GM19395 (cell line): ENCODE results near the gene FUBP1.
"Not testable (repeated sequence)": the region's sequence is repeated elsewhere in the genome, so short reads cannot be mapped to it uniquely, and the experiment has no call there.

Experiments
- ATAC-seq: cut with Tn5 transposase; IDR thresholded peaks from one replicate; pipeline ENCODE4 v1.9.1; 2021; ENCODE audit warnings: mild to moderate bottlenecking, moderate library complexity; ENCODE audit not compliant: unreplicated experiment

FUBP1 gene

GRCh38 chr1:77990629-77991204 lies 11.8 kb upstream of the FUBP1 start:
- no peak for ATAC-seq

DNA sequence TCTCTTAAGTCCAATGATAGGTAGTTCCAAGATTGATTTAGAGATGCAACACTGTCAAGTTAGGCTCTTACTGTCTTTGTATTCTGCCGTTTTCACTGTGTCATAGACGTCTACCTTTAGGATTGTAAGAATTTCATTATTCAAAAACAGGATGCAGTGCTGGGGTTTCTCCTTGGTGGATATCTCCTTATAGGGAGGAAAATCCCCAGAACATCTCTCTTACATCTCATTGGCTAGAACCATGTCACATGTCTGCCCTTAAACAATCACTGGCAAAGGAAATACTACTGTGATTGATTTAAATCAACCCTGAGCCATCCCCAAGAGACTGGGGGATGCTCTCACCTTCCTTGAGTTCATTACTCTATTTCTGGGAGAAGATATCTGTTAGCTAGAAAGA lies 10.9 kb upstream of the FUBP1 start:
- no peak for ATAC-seq

GRCh38 chr1:77987919-77988318 lies 9.0 kb upstream of the FUBP1 start:
- ATAC-seq = no peak

DNA sequence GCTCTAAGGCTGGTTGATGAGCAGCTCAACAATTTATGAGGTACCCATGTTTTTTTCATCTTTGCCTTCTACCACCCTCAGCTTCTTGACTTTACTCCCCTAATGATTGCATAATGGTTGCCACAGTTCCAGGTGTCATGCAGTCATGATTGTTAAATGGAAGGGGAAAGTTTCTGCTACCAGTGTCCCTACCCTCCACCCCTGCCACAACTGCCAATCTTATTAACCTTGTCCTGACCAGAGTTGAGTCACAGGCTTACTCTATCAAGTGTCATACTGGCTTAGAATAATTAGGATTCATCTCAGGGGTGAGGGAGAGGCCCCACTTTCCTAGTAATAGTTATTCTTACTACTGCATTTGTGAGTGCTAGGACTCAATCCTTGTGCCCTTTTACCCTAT lies 7.9 kb upstream of the FUBP1 start:
- no peak for ATAC-seq

DNA sequence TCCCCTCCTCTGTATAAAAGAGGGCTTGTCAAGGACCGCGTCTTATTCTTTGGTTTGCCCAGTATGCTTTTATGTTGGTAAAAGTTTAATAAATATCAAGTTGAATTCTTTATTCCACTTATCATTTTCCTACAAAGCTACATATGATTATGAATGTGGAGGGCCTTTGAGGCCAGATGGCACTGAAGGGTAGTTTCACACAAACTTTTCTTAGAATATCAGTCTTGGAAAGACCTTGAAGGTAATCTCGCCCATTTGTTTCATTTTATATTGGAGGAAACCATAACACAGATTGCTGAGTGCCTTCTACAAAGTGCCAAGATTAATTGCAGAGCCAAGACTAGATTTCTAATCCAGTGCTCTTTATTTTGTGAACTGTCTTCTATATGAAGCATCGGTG lies 5.8 kb upstream of the FUBP1 start:
- no peak for ATAC-seq

DNA sequence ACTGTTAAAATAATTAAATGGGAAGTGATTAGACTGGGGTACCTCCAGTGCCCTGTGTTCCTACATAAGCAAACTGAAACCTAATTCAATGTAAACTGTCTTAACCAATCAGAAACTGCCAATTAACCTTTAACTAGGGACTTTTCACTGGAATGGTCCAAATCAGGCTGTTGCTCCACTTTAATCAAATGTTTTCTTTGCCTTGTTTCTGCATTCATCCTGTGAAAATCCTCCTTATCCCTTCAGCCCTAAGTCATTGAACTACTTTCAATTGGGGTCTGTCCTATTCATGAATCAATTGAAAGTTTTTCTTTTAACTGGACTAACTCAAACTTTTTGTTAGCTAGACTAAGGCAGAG lies 5.1 kb upstream of the FUBP1 start:
- ATAC-seq = no peak

GRCh38 chr1:77983352-77983996 lies 4.6 kb upstream of the FUBP1 start:
- not testable (repeated sequence) for ATAC-seq

GRCh38 chr1:77978293-77978968 lies 441 bp downstream of the FUBP1 start:
- ATAC-seq = peak; percentile 77

GRCh38 chr1:77977989-77978292 lies 931 bp downstream of the FUBP1 start:
- peak; percentile 0 for ATAC-seq

DNA sequence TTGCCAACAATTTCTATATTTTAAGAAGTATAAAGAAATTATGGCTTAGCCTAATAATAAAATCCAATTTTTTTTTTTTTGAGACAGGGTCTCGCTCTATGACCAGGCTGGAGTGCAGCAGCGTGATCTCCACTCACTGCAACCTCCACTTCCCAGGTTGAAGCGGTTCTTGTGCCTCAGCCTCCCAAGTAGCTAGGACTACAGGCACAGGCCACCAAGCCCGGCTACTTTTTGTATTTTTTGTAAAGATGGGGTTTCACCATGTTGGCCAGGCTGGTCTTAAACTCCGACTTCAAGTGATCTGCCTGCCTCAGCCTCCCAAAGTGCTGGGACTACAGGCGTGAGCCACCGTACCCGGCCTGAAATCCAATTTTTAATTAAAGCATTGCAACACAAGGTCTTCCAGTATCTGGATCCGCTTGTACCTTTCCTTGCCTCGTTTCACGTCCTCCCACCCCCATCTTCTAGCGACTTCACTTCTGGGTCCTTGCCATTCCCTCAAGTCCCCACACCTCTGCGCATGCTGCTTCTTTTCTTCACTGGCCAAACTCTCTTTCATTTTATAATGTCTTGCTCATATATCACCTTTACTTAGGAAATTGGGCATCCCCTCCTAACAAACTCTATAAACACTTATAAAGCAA lies 2.3 kb downstream of the FUBP1 start:
- ATAC-seq = no peak

GRCh38 chr1:77975907-77976306 lies 3.0 kb downstream of the FUBP1 start:
- no peak for ATAC-seq

DNA sequence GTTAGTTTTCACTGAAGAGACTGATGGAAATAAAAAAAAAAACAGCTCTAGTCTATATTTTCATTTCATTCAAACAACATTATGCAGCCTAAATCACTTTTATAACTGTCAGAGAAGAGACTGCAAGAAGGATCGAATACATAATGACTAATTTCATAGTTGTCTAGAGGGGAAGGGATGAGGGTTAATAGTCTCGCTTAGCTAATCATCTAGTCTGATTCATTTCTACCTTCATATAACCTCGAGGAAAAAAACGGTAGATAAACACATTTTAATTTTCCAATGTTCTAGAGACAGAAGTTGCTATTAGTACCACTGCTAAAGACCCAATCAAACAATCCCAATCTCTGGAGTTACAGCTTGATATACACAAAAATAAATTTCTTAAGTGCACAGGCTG lies 3.5 kb downstream of the FUBP1 start:
- no peak for ATAC-seq

DNA sequence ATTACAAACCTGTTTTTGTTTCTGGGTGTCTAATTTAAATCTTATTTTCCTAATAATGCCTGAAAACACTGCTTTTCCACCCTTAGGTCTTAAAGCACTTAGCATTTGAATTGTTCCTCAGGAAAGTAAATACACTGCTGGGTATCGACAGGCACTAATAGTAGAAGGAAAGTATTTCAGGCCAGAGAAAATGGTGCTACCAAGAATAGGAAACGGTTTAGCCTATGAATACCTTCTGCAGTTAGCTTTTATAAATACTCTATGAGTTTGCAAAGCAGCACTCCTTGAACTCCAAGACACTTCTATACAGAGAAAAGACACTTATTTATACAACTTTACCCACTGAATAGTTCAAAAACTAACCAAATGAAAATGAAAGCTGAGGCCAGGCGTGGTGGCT lies 6.8 kb downstream of the FUBP1 start:
- no peak for ATAC-seq

DNA sequence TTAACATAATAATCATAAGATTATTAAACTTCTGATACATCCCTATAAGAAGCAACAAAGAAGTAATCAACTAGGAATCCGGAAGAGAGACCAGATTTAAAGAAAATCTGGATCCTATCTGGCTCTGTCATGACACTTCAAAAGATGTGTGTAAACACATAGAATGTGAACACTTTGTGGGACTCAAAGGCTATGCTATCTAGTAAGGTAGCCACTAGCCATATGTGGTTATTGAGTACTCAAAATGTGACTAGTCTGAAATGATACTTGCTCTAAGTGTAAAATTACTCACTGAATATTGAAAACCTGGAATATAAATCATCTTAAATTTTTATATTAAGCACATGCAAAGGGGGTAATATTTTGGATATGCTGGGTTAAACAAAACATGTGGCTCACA lies 8.7 kb downstream of the FUBP1 start:
- no peak for ATAC-seq

DNA sequence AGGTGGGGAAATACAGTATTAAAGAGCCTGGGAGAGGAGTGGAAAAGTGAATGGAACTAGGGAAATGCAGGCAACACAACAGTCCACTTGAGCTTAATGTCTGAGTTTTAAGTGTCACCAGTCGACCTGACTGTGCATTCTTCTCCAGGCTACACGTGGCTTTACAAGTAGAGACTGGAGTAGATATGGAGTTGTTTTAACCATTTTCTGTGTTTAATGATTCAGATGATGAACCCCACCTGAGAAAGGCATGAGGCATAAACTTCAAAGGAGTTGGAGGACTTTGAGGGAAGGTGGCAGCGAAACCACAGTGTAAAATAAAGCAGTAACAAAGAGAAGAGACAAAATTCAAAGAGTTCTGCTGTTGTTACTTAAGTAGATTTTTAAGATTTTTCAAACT lies 12.6 kb downstream of the FUBP1 start:
- ATAC-seq = no peak

DNA sequence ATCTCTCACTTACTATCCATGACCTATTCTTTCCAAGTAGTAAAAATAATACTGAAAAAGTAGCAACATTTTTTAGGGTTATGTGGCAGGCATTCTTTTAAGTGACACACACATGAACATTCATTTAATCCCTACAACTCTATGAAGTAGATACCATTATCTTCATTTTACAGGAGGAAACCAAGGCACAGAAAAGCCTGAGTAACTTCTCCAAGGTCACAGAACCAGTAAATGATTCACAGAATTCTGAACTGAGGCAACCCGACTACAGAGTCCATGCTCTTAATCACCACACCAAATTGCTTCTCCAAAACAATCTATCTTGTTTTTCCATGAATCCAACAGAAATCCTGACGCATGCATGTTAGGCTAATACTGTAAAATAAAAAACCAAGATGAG lies 17.5 kb downstream of the FUBP1 start:
- ATAC-seq = no peak

DNA sequence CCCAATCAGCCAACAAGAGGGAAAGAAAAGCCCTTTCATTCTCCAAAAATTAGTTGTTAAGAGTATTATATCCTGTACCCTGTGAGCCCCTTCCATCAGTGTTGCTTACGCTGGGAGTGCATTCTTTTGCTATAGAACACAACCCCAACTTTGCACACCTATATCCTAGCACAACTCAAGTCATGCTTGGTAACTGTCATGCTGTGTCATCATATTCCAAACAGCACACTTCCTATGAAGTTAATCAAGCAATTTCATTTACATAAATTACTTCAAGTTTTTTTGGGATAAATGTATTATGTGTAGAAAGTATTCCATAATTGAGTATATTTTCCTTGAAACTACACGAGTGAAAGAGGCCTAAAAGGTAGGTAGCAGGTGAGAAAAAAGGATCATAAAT lies 20.0 kb downstream of the FUBP1 start:
- ATAC-seq = no peak

GRCh38 chr1:77958391-77958790 lies 20.5 kb downstream of the FUBP1 start:
- ATAC-seq = no peak

DNA sequence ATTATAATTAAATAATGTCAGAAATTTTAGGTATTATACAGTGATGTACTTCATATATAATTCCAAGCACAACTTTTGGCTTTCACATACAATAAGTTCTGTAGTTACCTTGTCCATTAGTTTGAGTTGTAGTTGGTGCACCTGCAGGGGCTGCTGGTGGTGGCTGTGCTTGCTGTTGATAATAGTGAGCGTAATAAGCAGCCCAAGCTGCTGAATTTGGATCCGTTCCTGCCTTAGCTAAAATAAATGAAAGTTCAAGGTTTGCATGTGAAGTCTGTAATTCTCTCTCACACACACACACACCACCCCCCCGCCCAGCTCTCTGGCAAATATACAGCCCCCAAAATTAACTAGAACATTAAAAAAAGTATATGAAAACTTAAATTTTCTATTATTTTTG lies 22.4 kb downstream of the FUBP1 start:
- ATAC-seq = no peak

DNA sequence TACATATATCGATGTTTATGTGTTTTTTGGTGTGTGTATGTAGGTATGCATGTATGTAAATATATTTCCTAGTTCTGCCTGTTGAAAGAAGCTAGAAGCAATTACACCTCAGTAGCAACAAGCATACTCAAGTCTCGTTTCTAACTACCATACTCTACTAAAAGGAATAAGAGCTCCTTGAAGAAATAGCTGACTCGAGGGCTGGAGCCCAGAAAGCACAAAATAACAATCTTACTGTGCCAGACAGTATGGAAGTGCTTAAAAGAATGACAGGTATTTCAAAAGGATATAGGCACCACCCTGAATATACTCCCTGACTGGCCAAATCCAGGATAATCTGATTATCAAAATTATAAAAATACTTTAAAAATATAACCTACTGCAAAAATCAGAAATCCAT lies 23.2 kb downstream of the FUBP1 start:
- ATAC-seq = no peak

GRCh38 chr1:77954521-77954920 lies 24.4 kb downstream of the FUBP1 start:
- ATAC-seq = no peak

- ATAC-seq = no peak
Observed at GRCh38 chr1:77953907-77954306, 25.0 kb downstream of the FUBP1 start.
